LNCaP clone FGC (cell line): ENCODE results near the gene ZCCHC18.

Experiments used
- DNase-seq: peaks from one replicate; pipeline ENCODE4 v3.0.0-alpha.2; 2011; ENCODE audit warnings: low read depth
- H3K4me3 ChIP-seq: 2 replicates; pipeline ENCODE4 v1.5.1; 2011; ENCODE audit warnings: mild to moderate bottlenecking, low read depth, low read length, control low read depth
- TF ChIP-seq, protein P1 (sequence below): IDR thresholded peaks from 2 replicates; pipeline ENCODE4 v1.5.1; 2012; ENCODE audit warnings: mild to moderate bottlenecking; ENCODE audit not compliant: control insufficient read depth, insufficient read depth; ENCODE audit errors: extremely low read depth

Gene ZCCHC18

DNA sequence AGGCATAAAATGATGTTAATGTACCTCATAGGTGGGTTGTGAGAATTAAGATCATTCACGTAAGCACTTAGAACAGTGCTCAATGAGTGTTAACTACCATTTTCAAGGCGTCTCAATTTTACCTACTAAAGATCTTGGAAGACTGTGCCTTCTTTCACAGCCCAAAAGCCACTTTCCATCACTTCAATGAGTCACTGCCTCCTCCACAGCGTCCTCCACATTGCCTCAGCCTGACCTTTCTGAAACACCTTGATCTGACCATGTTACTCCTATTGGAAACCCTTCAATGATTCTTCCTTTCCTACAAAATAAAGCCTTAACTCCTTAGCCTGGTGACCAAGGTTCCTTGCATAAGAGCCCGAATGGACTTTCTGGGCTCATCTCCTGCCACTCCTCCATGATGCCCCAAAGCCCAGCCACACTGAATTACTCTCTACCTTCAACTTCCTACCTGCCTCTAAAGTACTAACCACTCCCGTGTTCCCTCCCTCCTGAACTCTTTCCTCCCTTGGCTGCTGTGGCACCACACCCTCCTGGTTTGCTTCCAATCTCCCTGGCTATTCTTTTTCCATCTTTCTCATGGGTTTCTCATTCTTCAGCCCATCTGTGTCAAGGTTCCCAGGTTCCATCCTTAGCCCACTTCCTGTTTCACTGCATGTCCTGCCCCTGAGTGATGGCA is 22.4 kb downstream of the ZCCHC18 start:
- TF ChIP-seq, protein P1, sequence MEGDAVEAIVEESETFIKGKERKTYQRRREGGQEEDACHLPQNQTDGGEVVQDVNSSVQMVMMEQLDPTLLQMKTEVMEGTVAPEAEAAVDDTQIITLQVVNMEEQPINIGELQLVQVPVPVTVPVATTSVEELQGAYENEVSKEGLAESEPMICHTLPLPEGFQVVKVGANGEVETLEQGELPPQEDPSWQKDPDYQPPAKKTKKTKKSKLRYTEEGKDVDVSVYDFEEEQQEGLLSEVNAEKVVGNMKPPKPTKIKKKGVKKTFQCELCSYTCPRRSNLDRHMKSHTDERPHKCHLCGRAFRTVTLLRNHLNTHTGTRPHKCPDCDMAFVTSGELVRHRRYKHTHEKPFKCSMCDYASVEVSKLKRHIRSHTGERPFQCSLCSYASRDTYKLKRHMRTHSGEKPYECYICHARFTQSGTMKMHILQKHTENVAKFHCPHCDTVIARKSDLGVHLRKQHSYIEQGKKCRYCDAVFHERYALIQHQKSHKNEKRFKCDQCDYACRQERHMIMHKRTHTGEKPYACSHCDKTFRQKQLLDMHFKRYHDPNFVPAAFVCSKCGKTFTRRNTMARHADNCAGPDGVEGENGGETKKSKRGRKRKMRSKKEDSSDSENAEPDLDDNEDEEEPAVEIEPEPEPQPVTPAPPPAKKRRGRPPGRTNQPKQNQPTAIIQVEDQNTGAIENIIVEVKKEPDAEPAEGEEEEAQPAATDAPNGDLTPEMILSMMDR = no peak
- no peak for DNase-seq
- H3K4me3 ChIP-seq = no peak overlapping the region

DNA sequence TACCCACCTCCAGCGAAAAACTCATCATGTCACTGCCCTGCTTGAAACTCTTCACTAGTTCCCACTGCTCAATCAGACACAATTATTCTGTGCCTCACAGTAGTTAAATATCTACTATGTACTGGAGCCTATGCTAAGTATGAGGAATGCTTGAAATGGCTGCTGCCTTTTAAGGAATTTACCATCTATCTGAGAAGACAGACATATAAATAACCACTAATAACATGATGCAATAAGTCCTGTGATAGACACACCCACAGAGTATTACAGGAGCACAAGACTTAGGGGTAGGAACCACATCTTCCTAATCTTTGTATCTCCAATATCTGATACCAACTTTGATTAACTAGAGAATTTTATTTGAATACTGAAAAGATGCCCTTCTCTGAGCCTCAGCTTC is 23.4 kb downstream of the ZCCHC18 start:
- H3K4me3 ChIP-seq = no peak overlapping the region
- TF ChIP-seq, protein P1 = no peak
- no peak for DNase-seq

DNA sequence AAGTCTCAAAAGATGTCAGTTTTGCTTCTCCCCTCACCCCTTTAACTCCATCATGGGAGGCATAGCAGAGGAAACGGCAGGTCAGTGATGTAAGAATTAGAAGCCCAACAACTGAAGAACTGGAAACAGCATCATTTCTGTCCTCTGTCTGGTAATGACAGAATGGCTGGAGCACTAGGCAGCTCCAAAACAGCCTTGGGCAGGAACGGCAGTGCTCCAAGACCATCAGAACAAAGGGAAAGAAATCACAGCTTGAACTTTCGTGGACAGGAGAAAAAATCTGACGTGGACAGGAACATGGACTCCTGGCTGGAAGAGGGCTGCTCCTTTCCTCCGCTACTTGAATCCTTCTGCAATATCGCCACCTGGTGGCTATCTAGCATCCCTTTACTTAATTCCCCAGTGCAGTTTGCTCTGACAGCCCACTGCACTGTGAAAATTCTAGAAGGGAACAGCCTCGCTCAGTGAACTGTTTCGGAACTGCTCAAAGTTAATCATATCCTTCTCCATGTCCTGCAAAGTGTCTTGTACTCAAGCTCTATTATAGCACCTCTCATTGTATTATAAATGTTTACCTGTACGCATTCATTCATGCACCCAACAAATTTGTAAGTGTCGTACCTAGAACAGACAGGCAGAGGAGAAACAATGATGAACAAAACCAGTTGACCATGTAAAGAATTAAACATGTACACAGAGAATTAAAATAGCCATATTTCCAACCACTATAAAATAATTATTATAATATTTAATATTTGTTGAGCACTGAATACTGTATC is 24.1 kb downstream of the ZCCHC18 start:
- TF ChIP-seq, protein P1 = peak; percentile 64
- DNase-seq = peak; percentile 48
- peak overlapping the region; percentile 33 for H3K4me3 ChIP-seq

DNA sequence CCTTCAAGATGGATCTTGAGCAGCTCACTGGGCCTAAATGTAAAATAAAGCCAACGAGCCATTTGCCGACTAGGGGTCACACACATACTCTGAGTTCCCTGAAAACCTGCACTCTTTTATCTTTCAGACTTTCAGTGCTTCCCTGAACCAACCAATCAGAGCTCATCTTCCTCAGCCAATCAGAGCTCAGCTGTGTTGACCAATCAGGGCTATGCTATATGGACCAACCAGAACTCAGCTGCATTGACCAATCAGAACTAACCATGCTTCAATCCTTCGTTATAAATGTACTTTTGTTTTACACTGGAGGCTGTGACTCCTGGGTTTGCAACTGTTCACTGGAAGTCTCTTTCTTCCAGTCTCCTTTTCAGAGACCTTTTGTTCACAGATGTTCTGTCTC is 25.2 kb downstream of the ZCCHC18 start:
- TF ChIP-seq, protein P1 = no peak
- no peak overlapping the region for H3K4me3 ChIP-seq
- DNase-seq = no peak

DNA sequence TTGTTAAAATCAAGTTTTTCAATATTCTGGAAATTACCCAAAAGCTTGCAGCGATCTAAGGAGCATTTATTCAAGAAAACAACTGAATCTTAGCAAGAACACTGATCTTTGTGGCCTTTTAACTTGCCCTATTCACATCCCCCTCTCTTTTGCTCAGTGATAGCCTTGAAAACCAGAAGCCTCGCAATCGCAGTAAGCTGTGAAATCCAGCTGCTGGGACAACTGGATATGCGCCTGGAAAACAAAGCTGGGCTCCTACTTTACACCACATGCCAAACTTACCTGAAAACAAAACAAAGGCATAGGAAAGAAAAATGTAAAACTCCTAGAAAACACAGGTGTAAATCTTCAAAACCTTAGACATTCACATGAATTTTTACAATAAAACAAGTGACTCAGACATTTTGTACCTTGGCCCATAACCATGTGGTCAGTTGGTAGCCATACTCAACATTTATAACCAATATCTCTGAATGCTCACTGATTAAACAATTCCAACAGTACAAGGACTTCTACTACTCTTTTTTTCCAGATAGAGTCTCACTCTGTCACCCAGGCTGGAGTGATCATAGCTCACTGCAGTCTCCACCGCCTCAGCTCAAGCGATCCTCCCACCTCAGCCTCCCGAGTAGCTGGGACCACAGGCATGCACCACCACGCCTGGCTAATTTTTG is 28.9 kb downstream of the ZCCHC18 start:
- H3K4me3 ChIP-seq = no peak overlapping the region
- TF ChIP-seq, protein P1 = no peak
- DNase-seq = no peak

DNA sequence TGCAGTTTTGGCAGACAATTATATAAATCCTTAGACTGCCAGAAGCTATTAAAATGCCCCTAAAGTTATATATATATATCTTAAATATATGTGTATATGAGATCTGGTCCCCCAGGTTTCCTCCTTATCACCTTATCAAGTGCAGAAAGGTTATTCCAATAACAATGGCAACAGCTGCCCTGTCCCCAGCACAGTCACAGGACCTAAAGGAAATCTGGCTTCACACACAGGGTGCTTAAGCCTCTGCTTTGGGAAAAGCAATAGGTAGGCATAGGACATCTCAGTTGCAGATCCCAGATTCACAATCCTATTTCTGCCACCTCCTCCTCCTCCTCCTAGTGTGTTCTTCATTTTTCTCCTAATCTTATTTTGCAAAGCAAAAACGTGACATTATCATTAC is 38.7 kb downstream of the ZCCHC18 start:
- no peak for DNase-seq
- H3K4me3 ChIP-seq = no peak overlapping the region
- TF ChIP-seq, protein P1 = no peak
